ENCODE results near the gene DHRS1.

The DHRS1 gene

GRCh38 chr14:24273422-24273998 is 26.1 kb downstream of the DHRS1 start:
- Histone ChIP-seq H3K4me3 (no peak overlapping the region), H3K27ac (no peak overlapping the region)
- no peak for DNase-seq (ENCODE audit: low spot score)
- no peak for TF ChIP-seq CTCF (IDR thresholded peaks at IDR 0.05)

GRCh38 chr14:24272467-24272866 is 27.1 kb downstream of the DHRS1 start:
- H3K27ac ChIP-seq: no peak overlapping the region
- DNase-seq (ENCODE audit: low spot score): no peak

GRCh38 chr14:24271834-24272263 is 27.7 kb downstream of the DHRS1 start:
- H3K4me3 ChIP-seq: peak overlapping the region; percentile 94
- H3K27ac ChIP-seq: peak overlapping the region; percentile 93 to 99
- TF ChIP-seq CTCF (IDR thresholded peaks at IDR 0.05): no peak
- no peak for DNase-seq (ENCODE audit: low spot score)

More at GRCh38 chr14:24272467-24272866, 27.1 kb downstream of the DHRS1 start:
- no peak overlapping the region for H3K4me3 ChIP-seq
- TF ChIP-seq CTCF (IDR thresholded peaks at IDR 0.05): no peak

- H3K4me3 ChIP-seq: peak within 1 kb of the TSS; percentile 94
- peak within 1 kb of the TSS; percentile 93 to 99 for H3K27ac ChIP-seq
- DNase-seq (ENCODE audit: low spot score): peak; percentile 82
- peak; percentile 65 for TF ChIP-seq CTCF (IDR thresholded peaks at IDR 0.05)
Observed at GRCh38 chr14:24271134-24271833, 28.3 kb downstream of the DHRS1 start, which contains the start of gene RABGGTA. RABGGTA (minus strand) TSS chr14:24271597; CDS start chr14:24271115, 482 bp downstream.

- Histone ChIP-seq H3K27ac (peak overlapping the region; percentile 93 to 99), H3K4me3 (peak overlapping the region; percentile 94)
- TF ChIP-seq CTCF (IDR thresholded peaks at IDR 0.05): no peak
- no peak for DNase-seq (ENCODE audit: low spot score)
Observed at GRCh38 chr14:24270537-24271133, 28.9 kb downstream of the DHRS1 start.

- no peak for DNase-seq (ENCODE audit: low spot score)
- H3K27ac ChIP-seq: no peak overlapping the region
- no peak overlapping the region for H3K4me3 ChIP-seq
- TF ChIP-seq CTCF (IDR thresholded peaks at IDR 0.05): no peak
Observed at GRCh38 chr14:24269910-24270536, 29.6 kb downstream of the DHRS1 start.
